HCT116 (cell line): ENCODE data around the gene ANKRD6. TPM values are rescaled to one million over a fixed set of nuclear protein-coding genes. Genes with fewer than 3 reads are reported as not detected.

Source experiments
- ATAC-seq: fragments of 200-7000 bp; cut with Tn5 transposase; 2 replicates; pipeline ENCODE4 v1.9.1; 2020; ENCODE audit warnings: mild to moderate bottlenecking, moderate library complexity
- BruUV-seq: library from RNA; stranded (reverse); fragments of 400-500 nt; replicated peaks from 2 replicates; lab custom pipeline; 2021; lab: Mats Ljungman, UMichigan
- CTCF ChIA-PET: fragments of 300-600 bp; sonication (Branson Sonifier 250); formaldehyde crosslinking; loops from one replicate; lab custom pipeline; 2021; ENCODE audit warnings: antibody characterized with exemption; lab: Charles Lee
- POLR2A ChIA-PET: fragments of 300-600, 350-600 bp; sonication (Branson Sonifier 250); formaldehyde crosslinking; loops from one replicate; lab custom pipeline; 2021; ENCODE audit warnings: antibody characterized with exemption; lab: Charles Lee
- RAD21 ChIA-PET, 2 experiments: fragments of 300-600 bp; sonication (Branson Sonifier 250); formaldehyde crosslinking; loops; one replicate each; lab custom pipeline; 2023; ENCODE audit warnings: low total read pairs in 2 of 2; ENCODE audit not compliant: uncharacterized antibody in 2 of 2, unreplicated experiment in 2 of 2, low non-redundant PET in 1 of 2; lab: Charles Lee
- DNase-seq: peaks from one replicate; pipeline ENCODE4 v3.0.0-alpha.2; 2010; ENCODE audit warnings: low read depth, low spot score
- H2AFZ ChIP-seq: fragments of 200-600 bp; shearing (Covaris generic), sonication (generic); 2 replicates; pipeline ENCODE4 v1.6.1; 2017; ENCODE audit warnings: low read depth, mixed run types, mixed read lengths, antibody characterized with exemption, low read length; ENCODE audit not compliant: poor library complexity, severe bottlenecking
- H3K27ac ChIP-seq: 2 replicates; pipeline ENCODE4 v1.5.1; 2012; ENCODE audit warnings: low read depth, low read length
- H3K27me3 ChIP-seq: fragments of 200-600 bp; sonication (generic); 2 replicates; pipeline ENCODE4 v1.6.1; 2016; ENCODE audit warnings: mixed run types, low read length, mixed read lengths; ENCODE audit not compliant: insufficient read depth
- H3K36me3 ChIP-seq, 2 experiments: fragments of 200-500 bp in 1 of 2; fragments of 200-600 bp in 1 of 2; sonication (Bioruptor generic) in 1 of 2; sonication (generic) in 1 of 2; 2 replicates each; pipeline versions ENCODE4 v1.5.1 to v1.6.1; 2014 to 2016; ENCODE audit warnings: low read length in 2 of 2, inconsistent platforms in 1 of 2, mixed read lengths in 1 of 2, mixed run types in 1 of 2; ENCODE audit not compliant: insufficient read depth in 2 of 2, control insufficient read depth in 1 of 2
- H3K4me1 ChIP-seq, 2 experiments: fragments of 200-600 bp in 1 of 2; sonication (generic) in 1 of 2; 2 replicates each; pipeline versions ENCODE4 v1.5.1 to v1.6.1; 2012 to 2017; ENCODE audit warnings: low read length in 2 of 2, inconsistent platforms in 1 of 2, mild to moderate bottlenecking in 1 of 2, mixed read lengths in 1 of 2, mixed run types in 1 of 2, moderate library complexity in 1 of 2; ENCODE audit not compliant: insufficient read depth in 2 of 2, control insufficient read depth in 1 of 2
- H3K4me2 ChIP-seq: fragments of 200-600 bp; sonication (generic); 2 replicates; pipeline ENCODE4 v1.6.1; 2017; ENCODE audit warnings: mixed run types, low read length, mixed read lengths
- H3K4me3 ChIP-seq, 2 experiments: fragments of 200-600 bp in 1 of 2; sonication (generic) in 1 of 2; replicated peaks in 1 of 2; 2 replicates each; pipeline ENCODE4 v1.5.1; 2011 to 2016; ENCODE audit warnings: low read length in 2 of 2, control low read depth in 1 of 2, low read depth in 1 of 2, mild to moderate bottlenecking in 1 of 2, mixed read lengths in 1 of 2, mixed run types in 1 of 2
- H3K79me2 ChIP-seq: fragments of 200-600 bp; sonication (generic); 2 replicates; pipeline ENCODE4 v1.6.1; 2017; ENCODE audit warnings: mild to moderate bottlenecking, mixed run types, low read length, moderate library complexity, mixed read lengths; ENCODE audit not compliant: insufficient read depth
- H3K9ac ChIP-seq: fragments of 200-600 bp; sonication (generic); 2 replicates; pipeline ENCODE4 v1.6.1; 2016; ENCODE audit warnings: low read length, mixed read lengths
- H3K9me2 ChIP-seq: fragments of 200-600 bp; sonication (generic), shearing (Covaris generic); 2 replicates; pipeline ENCODE4 v1.6.1; 2017; ENCODE audit warnings: mixed run types, mild to moderate bottlenecking, moderate library complexity; ENCODE audit not compliant: insufficient read depth
- H3K9me3 ChIP-seq, 2 experiments: fragments of 200-500 bp in 1 of 2; fragments of 200-600 bp in 1 of 2; sonication (Bioruptor generic) in 1 of 2; sonication (generic) in 1 of 2; 2 replicates each; pipeline ENCODE4 v1.6.1; 2014 to 2017; ENCODE audit warnings: low read length in 2 of 2, mixed read lengths in 2 of 2, inconsistent platforms in 1 of 2, low read depth in 1 of 2, mild to moderate bottlenecking in 1 of 2, mixed run types in 1 of 2, moderate library complexity in 1 of 2; ENCODE audit not compliant: control insufficient read depth in 1 of 2, insufficient read depth in 1 of 2
- H4K20me1 ChIP-seq: fragments of 200-600 bp; sonication (generic), shearing (Covaris generic); 2 replicates; pipeline ENCODE4 v1.6.1; 2017; ENCODE audit warnings: mixed run types, mild to moderate bottlenecking, moderate library complexity; ENCODE audit not compliant: insufficient read depth
- ATF3 ChIP-seq: IDR thresholded peaks from 2 replicates; pipeline ENCODE4 v1.6.1; 2012
- CBX3 ChIP-seq: IDR thresholded peaks from 2 replicates; pipeline ENCODE4 v1.6.1; 2012; ENCODE audit warnings: low read depth
- CEBPB ChIP-seq: IDR thresholded peaks from 2 replicates; pipeline ENCODE4 v1.6.1; 2012; ENCODE audit warnings: low read depth
- CTCF ChIP-seq, 3 experiments: fragments of 200-600 bp in 1 of 3; sonication (generic) in 1 of 3; IDR thresholded peaks in 2 of 3; conservative IDR thresholded peaks in 1 of 3; 2 replicates each; pipeline ENCODE4 v1.5.1; 2012 to 2017; ENCODE audit warnings: low read depth in 2 of 3, low read length in 2 of 3, antibody characterized with exemption in 1 of 3, borderline replicate concordance in 1 of 3, control low read depth in 1 of 3, mild to moderate bottlenecking in 1 of 3, mixed read lengths in 1 of 3, mixed run types in 1 of 3, moderate library complexity in 1 of 3; ENCODE audit not compliant: insufficient read depth in 1 of 3
- EGR1 ChIP-seq: IDR thresholded peaks from 2 replicates; pipeline ENCODE4 v1.6.1; 2012; ENCODE audit warnings: low read depth
- ELF1 ChIP-seq: IDR thresholded peaks from 2 replicates; pipeline ENCODE4 v1.6.1; 2012; ENCODE audit warnings: low read depth, borderline replicate concordance
- EZH2phosphoT487 ChIP-seq: fragments of 200-600 bp; IDR thresholded peaks from 2 replicates; pipeline ENCODE4 v1.6.1; 2018; ENCODE audit warnings: antibody characterized with exemption, borderline replicate concordance
- FOSL1 ChIP-seq: IDR thresholded peaks from 2 replicates; pipeline ENCODE4 v1.6.1; 2012; ENCODE audit warnings: low read depth
- MAX ChIP-seq: IDR thresholded peaks from 2 replicates; pipeline ENCODE4 v1.6.1; 2012
- POLR2A ChIP-seq: IDR thresholded peaks from 2 replicates; pipeline ENCODE4 v1.7.0; 2011; ENCODE audit warnings: borderline replicate concordance; ENCODE audit not compliant: insufficient read depth, insufficient read length; ENCODE audit errors: extremely low read depth
- POLR2AphosphoS5 ChIP-seq: IDR thresholded peaks from 2 replicates; pipeline ENCODE4 v1.6.1; 2011; ENCODE audit warnings: mild to moderate bottlenecking, low read depth, low read length, moderate library complexity
- RAD21 ChIP-seq: IDR thresholded peaks from 2 replicates; pipeline ENCODE4 v1.6.1; 2012; ENCODE audit warnings: low read depth, mild to moderate bottlenecking
- REST ChIP-seq: IDR thresholded peaks from 2 replicates; pipeline ENCODE4 v1.6.1; 2012; ENCODE audit warnings: low read depth
- SP1 ChIP-seq: IDR thresholded peaks from 2 replicates; pipeline ENCODE4 v1.6.1; 2012; ENCODE audit warnings: low read depth
- SRF ChIP-seq: IDR thresholded peaks from 2 replicates; pipeline ENCODE4 v1.6.1; 2012; ENCODE audit warnings: low read depth
- TCF7L2 ChIP-seq: IDR thresholded peaks from 2 replicates; pipeline ENCODE4 v1.7.0; 2011; ENCODE audit warnings: borderline replicate concordance, inconsistent platforms; ENCODE audit not compliant: insufficient read depth, insufficient read length; ENCODE audit errors: extremely low read depth
- YY1 ChIP-seq: IDR thresholded peaks from 2 replicates; pipeline ENCODE4 v1.6.1; 2011; ENCODE audit warnings: low read length, low read depth, moderate library complexity, mild to moderate bottlenecking; ENCODE audit not compliant: insufficient replicate concordance; ENCODE audit errors: extremely low read depth
- ZNF274 ChIP-seq: fragments of 200-500 bp; sonication (Bioruptor generic); IDR thresholded peaks from 2 replicates; pipeline ENCODE4 v1.6.1; 2014; ENCODE audit warnings: mild to moderate bottlenecking, low read depth, low read length, inconsistent platforms
- intact Hi-C: fragments of 100-400 bp; cut with micrococcal nuclease; formaldehyde crosslinking; loops from 2 replicates; pipeline ENCODE4 v1.10.0; 2022
- total RNA-seq: library from RNA; stranded (reverse); gene quantifications from one replicate; pipeline ENCODE4 v1.2.1, GENCODE V29; 2021; ENCODE audit not compliant: unreplicated experiment

The ANKRD6 gene
- total RNA-seq, 1 experiment from 2014 or later: 9.9 TPM

- Histone ChIP-seq H3K79me2 (no peaks in the 10 kb centered on the region), H3K36me3 (no peaks in the 10 kb centered on the region), H2AFZ (no peak overlapping the region), H3K9me2 (no peaks in the 10 kb centered on the region), H4K20me1 (no peaks in the 10 kb centered on the region), H3K4me3 (no peak overlapping the region), H3K9me3 (no peaks in the 10 kb centered on the region), H3K4me2 (no peak overlapping the region), H3K4me1 (no peaks in the 10 kb centered on the region), H3K9ac (no peak overlapping the region), H3K27ac (no peak overlapping the region), H3K27me3 (no peaks in the 10 kb centered on the region)
- no peak for TF ChIP-seq POLR2A
- TF ChIP-seq ATF3: no peak
- TF ChIP-seq ELF1: no peak
- no peak for TF ChIP-seq MAX
- no peak for TF ChIP-seq EGR1
- no peak for TF ChIP-seq TCF7L2
- TF ChIP-seq YY1: no peak
- no peak for TF ChIP-seq REST
- no peak for TF ChIP-seq CBX3
- no peak for TF ChIP-seq SP1
- TF ChIP-seq CTCF (IDR thresholded peaks at IDR 0.05 in 2 of 3, conservative IDR thresholded peaks at IDR 0.05 in 1 of 3; ENCODE audit: borderline replicate concordance in 1 of 3, insufficient read depth in 1 of 3, low read depth in 2 of 3, low read length in 2 of 3): no peak
- no peak for TF ChIP-seq RAD21
- no peak for TF ChIP-seq SRF
- TF ChIP-seq CEBPB: no peak
- TF ChIP-seq EZH2phosphoT487: no peak
- no peak for TF ChIP-seq ZNF274
- TF ChIP-seq POLR2AphosphoS5: no peak
- TF ChIP-seq FOSL1: no peak
- ATAC-seq: no peak
- POLR2A ChIA-PET: no interaction called here
- RAD21 ChIA-PET: no interaction called here
- CTCF ChIA-PET: no interaction called here
- no TSS peak for BruUV-seq
- DNase-seq: no peak
- intact Hi-C loops: no loop called here
These were observed 156.5 kb downstream of the ANKRD6 start for GRCh38 chr6:89589297-89590025.
